Measurements from ENCODE around the gene CLPSL1. TPM values are rescaled to one million over a fixed set of nuclear protein-coding genes. Genes with fewer than 3 reads are reported as not detected.

CLPSL1 gene
- total and polyA plus RNA-seq, 2 donors (not counting 1 experiment from before 2014, with no cell fraction given) = not detected

- Histone ChIP-seq H2AFZ (ENCODE audit: low read length) (no peak overlapping the region), H3K27me3 (ENCODE audit: control insufficient read depth, insufficient read depth, low read length) (peaks cover 14% of the 10 kb centered on the region), H4K20me1 (ENCODE audit: control insufficient read depth, extremely low read depth, insufficient read depth, low read length) (no peaks in the 10 kb centered on the region), H3K9me3 (ENCODE audit: control insufficient read depth, insufficient read depth, low read depth, low read length) (no peaks in the 10 kb centered on the region), H3K4me2 (ENCODE audit: extremely low read depth, insufficient read depth, low read length) (no peak overlapping the region), H3K4me3 (replicated peaks in 1 of 4; ENCODE audit: control extremely low read depth in 1 of 4, insufficient read depth in 1 of 4, low read depth in 3 of 4, low read length in 4 of 4) (no peak overlapping the region), H3K4me1 (ENCODE audit: control insufficient read depth, extremely low read depth, insufficient read depth, low read length) (no peaks in the 10 kb centered on the region), H3K36me3 (ENCODE audit: control insufficient read depth, insufficient read depth, low read length) (no peaks in the 10 kb centered on the region), H3K27ac (ENCODE audit: insufficient read depth, low read length) (no peak overlapping the region), H3K9ac (ENCODE audit: insufficient read depth, low read length) (no peak overlapping the region), H3K79me2 (ENCODE audit: control insufficient read depth, insufficient read depth, low read length) (no peaks in the 10 kb centered on the region)
- no peak for DNase-seq (ENCODE audit: low read depth in 2 of 2)
- TF ChIP-seq, protein P1, sequence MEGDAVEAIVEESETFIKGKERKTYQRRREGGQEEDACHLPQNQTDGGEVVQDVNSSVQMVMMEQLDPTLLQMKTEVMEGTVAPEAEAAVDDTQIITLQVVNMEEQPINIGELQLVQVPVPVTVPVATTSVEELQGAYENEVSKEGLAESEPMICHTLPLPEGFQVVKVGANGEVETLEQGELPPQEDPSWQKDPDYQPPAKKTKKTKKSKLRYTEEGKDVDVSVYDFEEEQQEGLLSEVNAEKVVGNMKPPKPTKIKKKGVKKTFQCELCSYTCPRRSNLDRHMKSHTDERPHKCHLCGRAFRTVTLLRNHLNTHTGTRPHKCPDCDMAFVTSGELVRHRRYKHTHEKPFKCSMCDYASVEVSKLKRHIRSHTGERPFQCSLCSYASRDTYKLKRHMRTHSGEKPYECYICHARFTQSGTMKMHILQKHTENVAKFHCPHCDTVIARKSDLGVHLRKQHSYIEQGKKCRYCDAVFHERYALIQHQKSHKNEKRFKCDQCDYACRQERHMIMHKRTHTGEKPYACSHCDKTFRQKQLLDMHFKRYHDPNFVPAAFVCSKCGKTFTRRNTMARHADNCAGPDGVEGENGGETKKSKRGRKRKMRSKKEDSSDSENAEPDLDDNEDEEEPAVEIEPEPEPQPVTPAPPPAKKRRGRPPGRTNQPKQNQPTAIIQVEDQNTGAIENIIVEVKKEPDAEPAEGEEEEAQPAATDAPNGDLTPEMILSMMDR (conservative IDR thresholded peaks at IDR 0.05 in 1 of 2, IDR thresholded peaks at IDR 0.05 in 1 of 2; ENCODE audit: low read depth in 1 of 2, low read length in 2 of 2) = no peak
- no peak for TF ChIP-seq EZH2 (IDR thresholded peaks at IDR 0.05; ENCODE audit: low read length, missing control alignments)
These were observed 15.1 kb upstream of the CLPSL1 start for GRCh38 chr6:35765739-35766138.

GRCh38 chr6:35769211-35769610 lies 11.6 kb upstream of the CLPSL1 start:
- no peak overlapping the region for H2AFZ ChIP-seq (ENCODE audit: low read length)
- H3K27ac ChIP-seq (ENCODE audit: insufficient read depth, low read length) = no peak overlapping the region
- no peaks in the 10 kb centered on the region for H3K9me3 ChIP-seq (ENCODE audit: control insufficient read depth, insufficient read depth, low read depth, low read length)
- no peak for DNase-seq (ENCODE audit: low read depth in 2 of 2)
- H3K27me3 ChIP-seq (ENCODE audit: control insufficient read depth, insufficient read depth, low read length) = peaks cover 10% of the 10 kb centered on the region
- no peak overlapping the region for H3K9ac ChIP-seq (ENCODE audit: insufficient read depth, low read length)
- H4K20me1 ChIP-seq (ENCODE audit: control insufficient read depth, extremely low read depth, insufficient read depth, low read length) = no peaks in the 10 kb centered on the region
- no peak overlapping the region for H3K4me3 ChIP-seq (replicated peaks in 1 of 4; ENCODE audit: control extremely low read depth in 1 of 4, insufficient read depth in 1 of 4, low read depth in 3 of 4, low read length in 4 of 4)
- H3K79me2 ChIP-seq (ENCODE audit: control insufficient read depth, insufficient read depth, low read length) = no peaks in the 10 kb centered on the region
- H3K4me1 ChIP-seq (ENCODE audit: control insufficient read depth, extremely low read depth, insufficient read depth, low read length) = no peaks in the 10 kb centered on the region
- TF ChIP-seq, protein P1 (conservative IDR thresholded peaks at IDR 0.05 in 1 of 2, IDR thresholded peaks at IDR 0.05 in 1 of 2; ENCODE audit: low read depth in 1 of 2, low read length in 2 of 2) = no peak
- TF ChIP-seq EZH2 (IDR thresholded peaks at IDR 0.05; ENCODE audit: low read length, missing control alignments) = no peak
- H3K4me2 ChIP-seq (ENCODE audit: extremely low read depth, insufficient read depth, low read length) = no peak overlapping the region
- H3K36me3 ChIP-seq (ENCODE audit: control insufficient read depth, insufficient read depth, low read length) = no peaks in the 10 kb centered on the region

DNA sequence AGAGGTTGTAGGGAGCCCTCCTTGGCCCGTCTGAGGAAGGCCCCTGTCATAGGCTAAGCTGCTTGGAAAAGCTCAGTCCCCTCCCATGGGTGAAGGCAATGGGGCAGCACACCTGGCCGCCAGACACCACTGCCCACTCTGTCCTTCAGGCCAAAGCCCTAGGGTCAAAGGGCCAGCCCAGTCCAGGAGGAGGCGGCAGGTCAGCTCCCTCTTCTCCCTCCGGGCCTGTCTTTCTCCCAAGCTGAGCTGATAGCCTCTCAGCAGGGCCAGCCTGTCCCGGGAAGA lies 9.5 kb upstream of the CLPSL1 start:
- H2AFZ ChIP-seq (ENCODE audit: low read length) = no peak overlapping the region
- H3K4me3 ChIP-seq (replicated peaks in 1 of 4; ENCODE audit: control extremely low read depth in 1 of 4, insufficient read depth in 1 of 4, low read depth in 3 of 4, low read length in 4 of 4) = no peak overlapping the region
- H3K27me3 ChIP-seq (ENCODE audit: control insufficient read depth, insufficient read depth, low read length) = peaks cover 13% of the 10 kb centered on the region
- no peak overlapping the region for H3K27ac ChIP-seq (ENCODE audit: insufficient read depth, low read length)
- TF ChIP-seq EZH2 (IDR thresholded peaks at IDR 0.05; ENCODE audit: low read length, missing control alignments) = no peak
- TF ChIP-seq, protein P1 (conservative IDR thresholded peaks at IDR 0.05 in 1 of 2, IDR thresholded peaks at IDR 0.05 in 1 of 2; ENCODE audit: low read depth in 1 of 2, low read length in 2 of 2) = no peak
- no peaks in the 10 kb centered on the region for H3K79me2 ChIP-seq (ENCODE audit: control insufficient read depth, insufficient read depth, low read length)
- no peaks in the 10 kb centered on the region for H4K20me1 ChIP-seq (ENCODE audit: control insufficient read depth, extremely low read depth, insufficient read depth, low read length)
- H3K36me3 ChIP-seq (ENCODE audit: control insufficient read depth, insufficient read depth, low read length) = no peaks in the 10 kb centered on the region
- H3K4me2 ChIP-seq (ENCODE audit: extremely low read depth, insufficient read depth, low read length) = no peak overlapping the region
- H3K9me3 ChIP-seq (ENCODE audit: control insufficient read depth, insufficient read depth, low read depth, low read length) = no peaks in the 10 kb centered on the region
- no peak for DNase-seq (ENCODE audit: low read depth in 2 of 2)
- no peak overlapping the region for H3K9ac ChIP-seq (ENCODE audit: insufficient read depth, low read length)
- no peaks in the 10 kb centered on the region for H3K4me1 ChIP-seq (ENCODE audit: control insufficient read depth, extremely low read depth, insufficient read depth, low read length)

Measured in fibroblast of lung (primary cell).